ENCODE measurements around the gene PRDM16.

The PRDM16 gene

DNA sequence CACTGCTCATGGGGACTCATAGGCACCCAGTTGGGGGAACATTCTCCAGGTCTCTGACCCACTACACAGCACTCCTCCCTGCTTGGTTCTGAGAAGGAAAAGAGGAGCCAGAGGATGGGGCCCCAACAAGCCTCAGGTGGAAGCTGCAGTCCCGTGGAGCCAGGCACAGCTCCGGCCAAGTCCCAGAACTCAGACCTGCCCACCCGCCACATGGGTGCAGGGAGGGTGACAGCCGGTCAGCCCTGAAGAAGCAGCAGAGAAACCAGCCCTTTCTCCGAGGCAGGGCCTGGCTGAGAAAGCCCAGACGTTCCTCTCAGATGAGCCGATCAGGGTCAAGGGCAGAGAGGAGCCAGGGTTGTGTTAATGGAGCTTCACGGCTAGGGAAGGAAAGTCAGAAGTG is 106.5 kb downstream of the PRDM16 start:
- TF ChIP-seq, protein P1, sequence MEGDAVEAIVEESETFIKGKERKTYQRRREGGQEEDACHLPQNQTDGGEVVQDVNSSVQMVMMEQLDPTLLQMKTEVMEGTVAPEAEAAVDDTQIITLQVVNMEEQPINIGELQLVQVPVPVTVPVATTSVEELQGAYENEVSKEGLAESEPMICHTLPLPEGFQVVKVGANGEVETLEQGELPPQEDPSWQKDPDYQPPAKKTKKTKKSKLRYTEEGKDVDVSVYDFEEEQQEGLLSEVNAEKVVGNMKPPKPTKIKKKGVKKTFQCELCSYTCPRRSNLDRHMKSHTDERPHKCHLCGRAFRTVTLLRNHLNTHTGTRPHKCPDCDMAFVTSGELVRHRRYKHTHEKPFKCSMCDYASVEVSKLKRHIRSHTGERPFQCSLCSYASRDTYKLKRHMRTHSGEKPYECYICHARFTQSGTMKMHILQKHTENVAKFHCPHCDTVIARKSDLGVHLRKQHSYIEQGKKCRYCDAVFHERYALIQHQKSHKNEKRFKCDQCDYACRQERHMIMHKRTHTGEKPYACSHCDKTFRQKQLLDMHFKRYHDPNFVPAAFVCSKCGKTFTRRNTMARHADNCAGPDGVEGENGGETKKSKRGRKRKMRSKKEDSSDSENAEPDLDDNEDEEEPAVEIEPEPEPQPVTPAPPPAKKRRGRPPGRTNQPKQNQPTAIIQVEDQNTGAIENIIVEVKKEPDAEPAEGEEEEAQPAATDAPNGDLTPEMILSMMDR (IDR thresholded peaks at IDR 0.05; ENCODE audit: borderline replicate concordance, insufficient read depth, low read depth, low read length) = no peak
- H3K4me3 ChIP-seq (ENCODE audit: low read depth, low read length) = no peak overlapping the region

DNA sequence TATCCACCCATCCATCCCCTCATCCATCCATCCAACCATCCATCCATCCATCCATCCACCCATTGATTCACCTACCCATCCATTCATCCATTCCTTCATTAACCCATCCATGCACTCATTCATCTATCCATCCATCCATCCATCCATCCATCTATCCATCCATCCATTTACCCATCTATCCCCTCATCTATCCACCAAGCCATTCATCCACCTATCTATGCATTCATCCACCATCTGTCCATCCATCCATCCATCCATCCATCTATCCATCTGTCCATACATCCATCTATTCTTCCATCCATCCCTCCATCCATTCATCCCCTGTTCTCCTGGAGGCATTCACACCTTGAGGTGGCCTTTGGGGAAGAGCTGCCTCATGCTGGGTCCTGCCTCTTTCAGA is 107.0 kb downstream of the PRDM16 start:
- H3K4me3 ChIP-seq (ENCODE audit: low read depth, low read length) = no peak overlapping the region
- TF ChIP-seq, protein P1 (IDR thresholded peaks at IDR 0.05; ENCODE audit: borderline replicate concordance, insufficient read depth, low read depth, low read length) = no peak

DNA sequence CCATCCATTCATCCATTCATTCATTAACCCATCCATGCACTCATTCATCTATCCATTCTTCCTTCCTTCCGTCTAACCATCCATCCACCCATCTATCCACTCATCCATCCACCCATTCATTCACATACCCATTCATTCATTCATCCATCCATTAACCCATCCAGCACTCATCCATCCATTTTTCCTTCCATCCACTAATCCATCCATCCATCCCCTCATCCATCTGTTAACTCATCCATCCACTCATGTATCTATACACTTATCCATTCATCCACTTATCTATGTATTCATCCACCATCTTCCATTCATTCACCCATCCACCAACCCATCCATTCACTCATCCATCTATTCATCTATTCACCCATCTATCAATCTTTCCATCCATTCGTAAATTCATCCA is 107.8 kb downstream of the PRDM16 start:
- no peak overlapping the region for H3K4me3 ChIP-seq (ENCODE audit: low read depth, low read length)
- TF ChIP-seq, protein P1 (IDR thresholded peaks at IDR 0.05; ENCODE audit: borderline replicate concordance, insufficient read depth, low read depth, low read length) = no peak

DNA sequence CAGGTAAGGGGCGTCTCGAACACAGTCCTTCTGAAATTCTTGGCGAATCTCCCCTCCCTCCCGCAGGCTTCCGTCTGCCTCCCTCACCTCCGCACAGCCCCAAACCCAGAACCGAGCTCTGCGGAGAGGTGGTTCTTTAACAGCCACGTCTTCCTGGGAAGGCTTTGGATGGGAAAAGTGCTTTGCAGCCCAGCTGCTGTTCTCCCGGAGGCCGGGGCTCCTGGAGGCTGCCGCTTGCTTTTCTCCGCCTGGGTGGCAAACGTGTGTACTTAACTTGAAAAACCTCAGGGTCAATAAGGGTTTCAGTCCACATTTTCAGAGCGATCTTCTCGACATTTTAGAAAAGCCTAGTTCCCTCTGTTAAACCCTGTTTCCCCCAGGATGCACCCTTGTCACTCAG is 109.3 kb downstream of the PRDM16 start:
- H3K4me3 ChIP-seq (ENCODE audit: low read depth, low read length) = no peak overlapping the region
- TF ChIP-seq, protein P1 (IDR thresholded peaks at IDR 0.05; ENCODE audit: borderline replicate concordance, insufficient read depth, low read depth, low read length) = no peak

DNA sequence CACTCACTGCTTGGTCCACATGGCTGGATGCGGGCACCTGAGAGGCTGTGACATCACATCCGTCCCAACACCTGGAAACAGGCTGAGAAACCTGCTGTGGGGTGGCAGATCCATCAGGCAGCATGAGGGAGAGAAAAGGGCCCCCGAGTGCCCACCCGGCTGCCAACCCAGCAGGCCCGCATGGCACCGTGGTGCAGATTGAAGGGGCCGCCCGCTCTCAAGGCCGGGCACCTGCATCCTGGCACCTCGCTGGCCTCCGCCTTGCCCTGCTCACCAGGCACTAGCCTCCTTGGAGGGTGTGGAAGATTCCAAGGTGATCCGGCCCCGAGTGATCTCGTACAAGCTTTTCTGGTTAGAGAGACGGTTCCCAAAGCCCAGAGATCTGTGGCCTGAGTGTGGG is 110.5 kb downstream of the PRDM16 start:
- H3K4me3 ChIP-seq (ENCODE audit: low read depth, low read length) = no peak overlapping the region
- TF ChIP-seq, protein P1 (IDR thresholded peaks at IDR 0.05; ENCODE audit: borderline replicate concordance, insufficient read depth, low read depth, low read length) = no peak

DNA sequence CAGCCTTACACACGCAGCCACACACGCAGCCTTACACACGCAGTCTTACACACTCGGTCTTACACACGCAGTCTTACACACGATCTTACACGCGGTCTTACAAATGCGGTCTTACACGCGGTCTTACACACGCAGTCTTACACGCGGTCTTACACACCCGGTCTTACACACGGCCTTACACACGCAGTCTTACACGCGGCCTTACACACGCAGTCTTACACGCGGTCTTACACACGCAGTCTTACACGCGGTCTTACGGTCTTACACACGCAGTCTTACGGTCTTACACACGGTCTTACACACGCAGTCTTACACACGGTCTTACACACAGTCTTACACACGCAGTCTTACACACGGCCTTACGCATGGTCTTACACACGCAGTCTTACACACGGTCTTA is 111.9 kb downstream of the PRDM16 start:
- no peak overlapping the region for H3K4me3 ChIP-seq (ENCODE audit: low read depth, low read length)
- TF ChIP-seq, protein P1 (IDR thresholded peaks at IDR 0.05; ENCODE audit: borderline replicate concordance, insufficient read depth, low read depth, low read length) = no peak

DNA sequence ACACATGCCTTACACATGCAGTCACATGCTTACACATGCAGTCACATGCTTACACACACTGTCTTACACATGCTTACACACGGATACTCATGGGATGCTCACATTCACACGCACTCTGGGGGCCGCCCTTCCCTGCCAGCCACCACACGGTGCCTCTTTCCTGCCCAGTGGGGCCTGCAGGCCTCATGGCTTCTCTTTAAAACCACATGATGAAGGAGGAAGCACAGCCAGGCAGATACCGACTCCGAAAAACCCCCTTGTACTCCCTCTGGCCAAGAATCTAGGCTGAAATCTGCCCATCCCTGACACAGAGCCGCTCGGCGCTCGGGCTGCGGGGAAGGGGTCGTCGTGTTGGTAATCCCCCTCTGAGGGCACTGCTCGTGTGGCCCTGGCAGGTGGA is 113.0 kb downstream of the PRDM16 start:
- TF ChIP-seq, protein P1 (IDR thresholded peaks at IDR 0.05; ENCODE audit: borderline replicate concordance, insufficient read depth, low read depth, low read length) = no peak
- H3K4me3 ChIP-seq (ENCODE audit: low read depth, low read length) = no peak overlapping the region

Measured in GM12875 (cell line).